Endothelial cell (in vitro differentiated cells): ENCODE data around the gene CTDSP1. TPM values are rescaled to one million over a fixed set of nuclear protein-coding genes. Genes with fewer than 3 reads are reported as not detected.

ENCODE experiments used
- DNase-seq: peaks from one replicate; pipeline ENCODE4 v3.0.0; 2021; ENCODE audit warnings: low spot score
- H3K27ac Mint-ChIP-seq: one replicate; pipeline ENCODE4 v1.8.0; 2021; ENCODE audit warnings: mixed read lengths, inconsistent platforms; ENCODE audit not compliant: unreplicated experiment
- H3K27me3 Mint-ChIP-seq: one replicate; pipeline ENCODE4 v1.8.0; 2021; ENCODE audit warnings: mild to moderate bottlenecking, moderate library complexity, mixed read lengths, inconsistent platforms; ENCODE audit not compliant: unreplicated experiment
- H3K36me3 Mint-ChIP-seq: one replicate; pipeline ENCODE4 v1.8.0; 2021; ENCODE audit warnings: mild to moderate bottlenecking, low read depth, mixed read lengths, inconsistent platforms; ENCODE audit not compliant: unreplicated experiment
- H3K4me1 Mint-ChIP-seq: one replicate; pipeline ENCODE4 v1.8.0; 2021; ENCODE audit warnings: mild to moderate bottlenecking, mixed read lengths, inconsistent platforms; ENCODE audit not compliant: unreplicated experiment
- H3K4me3 Mint-ChIP-seq: one replicate; pipeline ENCODE4 v1.8.0; 2021; ENCODE audit warnings: mild to moderate bottlenecking, mixed read lengths, inconsistent platforms; ENCODE audit not compliant: unreplicated experiment
- H3K9me3 Mint-ChIP-seq: one replicate; pipeline ENCODE4 v1.8.0; 2021; ENCODE audit warnings: mixed read lengths, inconsistent platforms; ENCODE audit not compliant: unreplicated experiment
- CTCF ChIP-seq: fragments of 200-600 bp; sonication (generic); IDR thresholded peaks from one replicate; pipeline ENCODE4 v1.5.0; 2021; ENCODE audit warnings: antibody characterized with exemption; ENCODE audit not compliant: unreplicated experiment
- total RNA-seq: library from RNA; stranded (reverse); fragmentation: NEBNext Ultra II Directional; extraction: Animal tissue kit (Norgen Biotek cat#: 25700); gene quantifications from one replicate; pipeline ENCODE4 v1.2.1, GENCODE V29; 2021; ENCODE audit not compliant: unreplicated experiment

The CTDSP1 gene
- total RNA-seq, 1 donor from 2014 or later: 106 TPM

DNA sequence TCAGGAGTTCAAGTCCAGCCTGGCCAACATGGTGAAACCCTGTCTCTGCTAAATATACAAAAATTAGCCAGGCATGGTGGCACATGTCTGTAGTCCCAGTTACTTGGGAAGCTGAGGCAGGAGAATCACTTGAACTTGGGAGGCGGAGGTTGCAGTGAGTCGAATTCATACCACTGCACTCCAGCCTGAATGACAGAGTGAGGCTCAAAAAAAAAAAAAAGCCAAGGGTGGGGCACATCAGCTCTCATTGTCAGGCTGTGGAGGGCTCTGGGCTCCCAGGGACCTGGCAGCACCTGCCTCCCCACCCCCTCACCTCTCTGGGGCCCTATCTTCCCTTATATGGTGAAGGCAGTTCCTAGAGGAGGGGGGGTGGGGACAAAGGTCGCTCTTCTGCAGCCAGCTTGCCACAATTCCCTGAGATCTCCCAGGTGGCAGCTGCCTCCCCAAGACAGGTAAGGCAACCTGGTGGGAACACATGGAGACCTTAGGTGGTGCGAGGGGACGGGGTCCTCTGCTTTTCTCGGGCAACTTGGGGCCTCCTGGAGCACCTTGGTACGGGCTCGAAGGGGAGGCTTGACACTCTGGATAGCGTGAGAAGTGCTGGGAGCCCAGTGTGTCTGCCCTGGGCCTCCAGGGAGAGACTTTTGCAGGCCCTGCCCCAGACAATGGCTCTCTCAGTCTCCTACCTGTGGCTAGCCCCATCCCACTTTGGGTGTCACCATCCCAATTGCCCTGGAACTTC lies 19.2 kb downstream of the CTDSP1 start, which contains the start of gene VIL1:
Gene VIL1, plus strand, starts transcription at position 407 of the 742 bp plus-strand sequence. CDS start 4,656 bp downstream, outside the sequence.
- Mint-ChIP-seq H3K36me3 (no peaks in the 10 kb centered on the region), H3K4me1 (no peaks in the 10 kb centered on the region), H3K4me3 (no peak within 1 kb of the TSS), H3K27me3 (peaks cover 1% of the 10 kb centered on the region), H3K27ac (no peak within 1 kb of the TSS), H3K9me3 (no peaks in the 10 kb centered on the region)
- no peak for DNase-seq
- TF ChIP-seq CTCF: no peak

DNA sequence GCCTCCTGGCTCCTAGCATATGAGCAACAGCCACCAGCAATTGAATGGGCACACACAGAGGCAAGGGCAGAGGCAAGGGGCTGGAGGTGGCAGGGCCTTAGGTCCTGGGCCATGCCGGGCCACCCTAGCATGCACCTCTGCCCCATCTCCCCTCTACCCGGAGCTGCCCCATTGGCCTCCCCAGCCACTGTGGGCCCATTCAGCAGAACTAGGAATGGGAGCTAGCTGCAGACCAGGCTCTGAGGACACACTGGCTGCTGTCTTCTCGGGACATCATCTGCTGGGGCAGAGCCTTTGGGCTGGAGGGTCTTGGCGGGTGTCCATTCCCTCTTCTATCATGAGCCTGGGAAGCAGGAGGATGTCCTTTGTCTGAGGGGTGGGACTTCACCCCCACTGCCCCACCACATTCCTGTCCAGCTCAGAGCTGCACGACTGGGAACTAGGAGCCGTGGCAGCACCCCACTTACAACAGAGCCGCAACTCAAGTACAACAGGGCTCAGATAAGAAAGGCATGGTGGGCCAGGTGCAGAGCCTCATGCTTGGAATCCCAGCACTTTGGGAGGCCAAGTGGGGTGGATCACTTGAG lies 20.1 kb downstream of the CTDSP1 start:
- no peaks in the 10 kb centered on the region for H3K36me3 Mint-ChIP-seq
- TF ChIP-seq CTCF: no peak
- H3K27ac Mint-ChIP-seq: no peak overlapping the region
- H3K4me3 Mint-ChIP-seq: no peak overlapping the region
- DNase-seq: no peak
- H3K9me3 Mint-ChIP-seq: no peaks in the 10 kb centered on the region
- H3K4me1 Mint-ChIP-seq: no peaks in the 10 kb centered on the region
- peaks cover 2% of the 10 kb centered on the region for H3K27me3 Mint-ChIP-seq

GRCh38 chr2:218421027-218421426 lies 21.4 kb downstream of the CTDSP1 start:
- H3K4me1 Mint-ChIP-seq: no peaks in the 10 kb centered on the region
- H3K36me3 Mint-ChIP-seq: no peaks in the 10 kb centered on the region
- TF ChIP-seq CTCF: no peak
- H3K4me3 Mint-ChIP-seq: no peak overlapping the region
- DNase-seq: no peak
- no peak overlapping the region for H3K27ac Mint-ChIP-seq
- no peaks in the 10 kb centered on the region for H3K9me3 Mint-ChIP-seq
- H3K27me3 Mint-ChIP-seq: peaks cover 4% of the 10 kb centered on the region

DNA sequence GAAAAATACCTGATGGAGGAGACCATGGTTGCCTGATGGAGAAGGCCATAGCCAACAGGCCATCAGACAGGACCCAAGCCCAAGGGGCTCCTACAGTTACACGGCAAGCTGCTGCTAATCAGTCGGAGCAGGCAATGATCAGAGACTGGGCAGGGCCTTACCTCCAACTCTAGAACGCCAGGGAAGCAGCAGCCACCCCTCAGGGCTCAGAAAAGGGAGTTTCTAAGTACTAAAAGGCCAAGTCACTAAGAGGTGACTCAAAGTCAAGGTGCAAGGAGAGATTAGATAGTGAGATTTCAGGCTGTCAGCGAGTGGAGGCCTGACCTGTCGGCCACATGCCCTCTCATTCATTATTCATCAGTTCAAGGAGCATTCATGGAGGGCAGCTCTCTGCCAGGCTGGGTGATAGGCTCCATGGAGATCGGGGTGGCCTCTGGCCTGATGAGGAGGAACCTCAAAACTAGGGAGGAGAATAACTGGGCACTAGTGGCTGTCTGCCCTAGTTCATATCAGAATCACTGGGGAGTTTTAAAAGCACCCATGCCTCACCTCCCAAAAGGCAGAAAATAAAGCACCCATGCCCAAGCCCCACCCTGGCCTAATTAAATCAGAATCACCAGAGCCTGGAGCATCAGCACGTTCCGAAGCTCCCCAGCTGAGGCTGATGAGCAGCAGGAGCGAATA lies 22.9 kb downstream of the CTDSP1 start:
- no peak for DNase-seq
- no peak overlapping the region for H3K27ac Mint-ChIP-seq
- H3K36me3 Mint-ChIP-seq: no peaks in the 10 kb centered on the region
- H3K9me3 Mint-ChIP-seq: no peaks in the 10 kb centered on the region
- no peak for TF ChIP-seq CTCF
- no peaks in the 10 kb centered on the region for H3K4me1 Mint-ChIP-seq
- no peak overlapping the region for H3K4me3 Mint-ChIP-seq
- H3K27me3 Mint-ChIP-seq: peaks cover 5% of the 10 kb centered on the region
